Renal cortex interstitium (tissue), 11 donors: Measurements from ENCODE around the gene RAP1GAP. TPM values are rescaled to one million over a fixed set of nuclear protein-coding genes. Genes with fewer than 3 reads are reported as not detected.
"Not testable (repeated sequence)": the region's sequence is repeated elsewhere in the genome, so short reads cannot be mapped to it uniquely, and the experiment has no call there.

ENCODE experiments used
- DNase-seq, 11 donors: peaks; one replicate each; pipeline ENCODE4 v3.0.0-alpha.2; 2013; ENCODE audit warnings: low read depth in 9 of 11, low spot score in 4 of 11; ENCODE audit errors: extremely low read depth in 1 of 11
- polyA plus RNA-seq, 3 donors: library from polyadenylated mRNA; unstranded; fragments of 120-200 nt; gene quantifications; one replicate each; pipeline ENCODE4 v1.2.1, GENCODE V29; 2013; ENCODE audit not compliant: insufficient read length in 3 of 3

Gene RAP1GAP
- polyA plus RNA-seq, 3 donors, result 16.6 to 24.4 (median 19.2) TPM

- DNase-seq, result no peak
These were observed 100.3 kb downstream of the RAP1GAP start for GRCh38 chr1:21568809-21569385.

GRCh38 chr1:21568006-21568746 lies 101.0 kb downstream of the RAP1GAP start:
- DNase-seq, result no peak

GRCh38 chr1:21567241-21568005 lies 101.7 kb downstream of the RAP1GAP start:
- no peak for DNase-seq

- not testable (repeated sequence) for DNase-seq
These were observed 102.8 kb downstream of the RAP1GAP start for GRCh38 chr1:21566361-21566760.

GRCh38 chr1:21565285-21565684 lies 103.9 kb downstream of the RAP1GAP start:
- no peak for DNase-seq

GRCh38 chr1:21564521-21565095 lies 104.5 kb downstream of the RAP1GAP start:
- DNase-seq, result no peak

GRCh38 chr1:21563971-21564370 lies 105.2 kb downstream of the RAP1GAP start:
- DNase-seq, result no peak

GRCh38 chr1:21562896-21563295 lies 106.3 kb downstream of the RAP1GAP start:
- DNase-seq, result no peak

GRCh38 chr1:21560916-21561638 lies 108.1 kb downstream of the RAP1GAP start:
- no peak for DNase-seq

GRCh38 chr1:21559788-21560567 lies 109.2 kb downstream of the RAP1GAP start:
- DNase-seq, result peak in 4 of 11 donors; percentile 17 to 60 (median 42)

- DNase-seq, result no peak
These were observed 115.8 kb downstream of the RAP1GAP start for GRCh38 chr1:21553116-21553926.

- no peak for DNase-seq
These were observed 116.4 kb downstream of the RAP1GAP start for GRCh38 chr1:21552715-21553114.

GRCh38 chr1:21550866-21551475 lies 118.2 kb downstream of the RAP1GAP start:
- DNase-seq, result no peak

- DNase-seq, result no peak
These were observed 119.1 kb downstream of the RAP1GAP start for GRCh38 chr1:21550097-21550496.

GRCh38 chr1:21547876-21548275 lies 121.3 kb downstream of the RAP1GAP start:
- no peak for DNase-seq
